WTC11 (cell line): ENCODE data around the gene NFAM1. TPM values are rescaled to one million over a fixed set of nuclear protein-coding genes. Genes with fewer than 3 reads are reported as not detected.

Experiments
- ATAC-seq: fragments of 200-7000 bp; cut with Tn5 transposase; 2 replicates; pipeline ENCODE4 v1.10.0; 2021; ENCODE audit warnings: mild to moderate bottlenecking, moderate library complexity
- CTCF ChIA-PET: fragments of 300-600 bp; sonication (Branson Sonifier 250); formaldehyde crosslinking; loops from one replicate; lab custom pipeline; 2021; ENCODE audit warnings: antibody characterized with exemption; lab: Charles Lee
- POLR2A ChIA-PET: fragments of 350-600 bp; sonication (Branson Sonifier 250); formaldehyde crosslinking; loops from one replicate; lab custom pipeline; 2021; ENCODE audit warnings: antibody characterized with exemption; lab: Charles Lee
- DNase-seq: peaks from one replicate; pipeline ENCODE4 v3.0.0; 2021; ENCODE audit warnings: low spot score
- H3K27ac Mint-ChIP-seq: 2 replicates; pipeline ENCODE4 v1.8.0; 2021; ENCODE audit warnings: mixed read lengths
- H3K27me3 Mint-ChIP-seq: 2 replicates; pipeline ENCODE4 v1.8.0; 2021; ENCODE audit warnings: low read depth, mild to moderate bottlenecking, moderate library complexity, mixed read lengths
- H3K36me3 Mint-ChIP-seq: 2 replicates; pipeline ENCODE4 v1.8.0; 2021; ENCODE audit warnings: mixed read lengths
- H3K4me1 Mint-ChIP-seq: 2 replicates; pipeline ENCODE4 v1.8.0; 2022; ENCODE audit warnings: mixed read lengths
- H3K4me3 Mint-ChIP-seq: 2 replicates; pipeline ENCODE4 v1.8.0; 2021; ENCODE audit warnings: mild to moderate bottlenecking, moderate library complexity, mixed read lengths
- H3K9me3 Mint-ChIP-seq: 2 replicates; pipeline ENCODE4 v1.8.0; 2021; ENCODE audit warnings: mixed read lengths
- AFF4 ChIP-seq: sonication (generic); formaldehyde crosslinking; IDR thresholded peaks from 2 replicates; pipeline ENCODE4 v1.8.1; 2023; ENCODE audit warnings: mild to moderate bottlenecking, missing genetic modification reagents, borderline replicate concordance
- ATF2 ChIP-seq: sonication (generic); formaldehyde crosslinking; IDR thresholded peaks from 2 replicates; pipeline ENCODE4 v1.8.1; 2022; ENCODE audit warnings: low read depth, missing genetic modification reagents, borderline replicate concordance
- CREM ChIP-seq: sonication (generic); formaldehyde crosslinking; IDR thresholded peaks from 2 replicates; pipeline ENCODE4 v1.8.1; 2022; ENCODE audit warnings: mild to moderate bottlenecking, missing genetic modification reagents, moderate library complexity
- FOXP4 ChIP-seq: sonication (generic); formaldehyde crosslinking; IDR thresholded peaks from 2 replicates; pipeline ENCODE4 v1.8.0; 2022; ENCODE audit warnings: mild to moderate bottlenecking, missing genetic modification reagents
- GRHL2 ChIP-seq: fragments of 250-450 bp; sonication (Bioruptor Pico); IDR thresholded peaks from 2 replicates; pipeline ENCODE4 v1.8.0; 2022; ENCODE audit warnings: mild to moderate bottlenecking, moderate library complexity; ENCODE audit not compliant: insufficient replicate concordance, severe bottlenecking
- MLX ChIP-seq: sonication (generic); formaldehyde crosslinking; IDR thresholded peaks from 2 replicates; pipeline ENCODE4 v1.8.1; 2023; ENCODE audit warnings: mild to moderate bottlenecking, missing genetic modification reagents, moderate library complexity
- MXD4 ChIP-seq: fragments of 250-450 bp; sonication (Bioruptor Pico); IDR thresholded peaks from 2 replicates; pipeline ENCODE4 v1.8.0; 2021; ENCODE audit warnings: mild to moderate bottlenecking, moderate library complexity, borderline replicate concordance
- MYBL2 ChIP-seq: sonication (generic); formaldehyde crosslinking; IDR thresholded peaks from 2 replicates; pipeline ENCODE4 v1.8.1; 2023; ENCODE audit warnings: mild to moderate bottlenecking, moderate library complexity, missing genetic modification reagents
- RELA ChIP-seq: sonication (generic); formaldehyde crosslinking; IDR thresholded peaks from 2 replicates; pipeline ENCODE4 v1.8.1; 2022; ENCODE audit warnings: missing genetic modification reagents, mild to moderate bottlenecking, borderline replicate concordance
- TCF7 ChIP-seq: sonication (generic); formaldehyde crosslinking; IDR thresholded peaks from 2 replicates; pipeline ENCODE4 v1.8.0; 2022; ENCODE audit warnings: mild to moderate bottlenecking, low read depth, missing genetic modification reagents, moderate library complexity
- ZNF396 ChIP-seq: fragments of 250-450 bp; sonication (Bioruptor Pico); IDR thresholded peaks from 2 replicates; pipeline ENCODE4 v1.8.0; 2021; ENCODE audit warnings: mild to moderate bottlenecking, moderate library complexity, borderline replicate concordance
- total RNA-seq: library from RNA; stranded (reverse); gene quantifications from 3 replicates; pipeline ENCODE4 v1.2.3, GENCODE V29; 2021

The NFAM1 gene
- total RNA-seq, 1 experiment from 2014 or later: 1.6 TPM

GRCh38 chr22:42400811-42401534 lies 31.2 kb downstream of the NFAM1 start (continued):
- TF ChIP-seq ATF2 (CRISPR knock-in tag): no peak
- TF ChIP-seq CREM (CRISPR knock-in tag): no peak
- TF ChIP-seq MLX (CRISPR knock-in tag): no peak

- ChIA-PET POLR2A (no interaction called here), CTCF (interaction anchor here (0.6 to 2.0 kb wide), 12 partner anchors 8 to 448 kb away, joined by 3 to 9 read pairs (median 4); partner anchors contain the start of gene SMIM45)
- no peak overlapping the region for H3K27ac Mint-ChIP-seq
- no peaks in the 10 kb centered on the region for H3K9me3 Mint-ChIP-seq
- no peaks in the 10 kb centered on the region for H3K36me3 Mint-ChIP-seq
- TF ChIP-seq AFF4 (CRISPR knock-in tag) (no peak), MXD4 (CRISPR knock-in tag) (no peak), FOXP4 (CRISPR knock-in tag) (no peak), MYBL2 (CRISPR knock-in tag) (no peak), RELA (CRISPR knock-in tag) (no peak), ZNF396 (no peak), TCF7 (no peak), GRHL2 (CRISPR knock-in tag) (no peak), MLX (CRISPR knock-in tag) (no peak)
- ATAC-seq: peak; percentile 59
- peaks cover 31% of the 10 kb centered on the region for H3K4me1 Mint-ChIP-seq
- peak; percentile 45 for DNase-seq
- no peaks in the 10 kb centered on the region for H3K27me3 Mint-ChIP-seq
- no peak overlapping the region for H3K4me3 Mint-ChIP-seq
These were observed 32.6 kb downstream of the NFAM1 start for GRCh38 chr22:42399315-42400271.
